ENCODE results near the gene CDK10. TPM values are rescaled to one million over a fixed set of nuclear protein-coding genes. Genes with fewer than 3 reads are reported as not detected.

CDK10 gene
- total RNA-seq, 3 donors from 2014 or later (not counting 1 experiment from before 2014, with no cell fraction given): 102 to 123 (median 114) TPM

GRCh38 chr16:89720551-89720812 lies 34.0 kb downstream of the CDK10 start:
- ATAC-seq (no peak), DNase-seq (peak in 1 of 2 donors; percentile 44)
- Histone ChIP-seq H3K4me3 (ENCODE audit: low read length) (peak overlapping the region; percentile 28), H3K27me3 (ENCODE audit: control insufficient read depth, insufficient read depth, low read length) (no peaks in the 10 kb centered on the region), H3K36me3 (ENCODE audit: control insufficient read depth, insufficient read depth, low read length) (peaks cover 27% of the 10 kb centered on the region), H3K27ac (ENCODE audit: low read length) (no peak overlapping the region), H3K9me3 (ENCODE audit: control insufficient read depth, insufficient read depth, low read length) (no peaks in the 10 kb centered on the region), H3K4me1 (ENCODE audit: control insufficient read depth, insufficient read depth, low read length) (peaks cover 49% of the 10 kb centered on the region)
- Mint-ChIP-seq H3K27me3 (ENCODE audit: low read depth in 2 of 2) (no peaks in the 10 kb centered on the region), H3K36me3 (no peaks in the 10 kb centered on the region), H3K4me3 (peak overlapping the region; percentile 77), H3K4me1 (peaks cover 20 to 40% of the 10 kb centered on the region in 2 donors), H3K9me3 (no peaks in the 10 kb centered on the region), H3K27ac (peak overlapping the region; percentile 59 to 63)
- TF ChIP-seq CTCF (IDR thresholded peaks at IDR 0.05): no peak
- under 1% methylated on average over 29 of the region's 29 CpGs for WGBS (ENCODE audit: insufficient coverage)
- intact Hi-C loops (cut with micrococcal nuclease): loop anchor here (5.0 kb wide), 1 partner anchor 142 kb away; no protein-coding TSS in a partner anchor

- Histone ChIP-seq H3K9me3 (ENCODE audit: control insufficient read depth, insufficient read depth, low read length) (no peaks in the 10 kb centered on the region), H3K27ac (ENCODE audit: low read length) (peak within 1 kb of the TSS; percentile 92), H3K36me3 (ENCODE audit: control insufficient read depth, insufficient read depth, low read length) (peaks cover 31% of the 10 kb centered on the region), H3K27me3 (ENCODE audit: control insufficient read depth, insufficient read depth, low read length) (no peaks in the 10 kb centered on the region), H3K4me3 (ENCODE audit: low read length) (peak within 1 kb of the TSS; percentile 98), H3K4me1 (ENCODE audit: control insufficient read depth, insufficient read depth, low read length) (peaks cover 53% of the 10 kb centered on the region)
- H3K27me3 Mint-ChIP-seq (ENCODE audit: low read depth in 2 of 2): no peaks in the 10 kb centered on the region
- H3K9me3 Mint-ChIP-seq: no peaks in the 10 kb centered on the region
- ATAC-seq: peak; percentile 54 to 73 (median 56)
- H3K36me3 Mint-ChIP-seq: no peaks in the 10 kb centered on the region
- peak within 1 kb of the TSS; percentile 98 for H3K4me3 Mint-ChIP-seq
- no peak for TF ChIP-seq CTCF (IDR thresholded peaks at IDR 0.05)
- under 1% methylated on average over 103 of the region's 103 CpGs for WGBS (ENCODE audit: insufficient coverage)
- peak within 1 kb of the TSS; percentile 94 to 97 for H3K27ac Mint-ChIP-seq
- peaks cover 20 to 40% of the 10 kb centered on the region in 2 donors for H3K4me1 Mint-ChIP-seq
- DNase-seq: peak; percentile 79 to 92
- intact Hi-C loops (cut with micrococcal nuclease): loop anchor here (1.0 to 5.0 kb wide), 2 partner anchors 44 to 141 kb away; no protein-coding TSS in a partner anchor
Measured at GRCh38 chr16:89720813-89721545, 34.5 kb downstream of the CDK10 start, which contains the start of the genes VPS9D1 and ZNF276. Gene VPS9D1, minus strand, starts transcription at chr16:89720898. Its CDS starts 37 bp downstream, at chr16:89720861. Gene ZNF276, plus strand, starts transcription at chr16:89721537. Its CDS starts 104 bp downstream, at chr16:89721641.

DNA sequence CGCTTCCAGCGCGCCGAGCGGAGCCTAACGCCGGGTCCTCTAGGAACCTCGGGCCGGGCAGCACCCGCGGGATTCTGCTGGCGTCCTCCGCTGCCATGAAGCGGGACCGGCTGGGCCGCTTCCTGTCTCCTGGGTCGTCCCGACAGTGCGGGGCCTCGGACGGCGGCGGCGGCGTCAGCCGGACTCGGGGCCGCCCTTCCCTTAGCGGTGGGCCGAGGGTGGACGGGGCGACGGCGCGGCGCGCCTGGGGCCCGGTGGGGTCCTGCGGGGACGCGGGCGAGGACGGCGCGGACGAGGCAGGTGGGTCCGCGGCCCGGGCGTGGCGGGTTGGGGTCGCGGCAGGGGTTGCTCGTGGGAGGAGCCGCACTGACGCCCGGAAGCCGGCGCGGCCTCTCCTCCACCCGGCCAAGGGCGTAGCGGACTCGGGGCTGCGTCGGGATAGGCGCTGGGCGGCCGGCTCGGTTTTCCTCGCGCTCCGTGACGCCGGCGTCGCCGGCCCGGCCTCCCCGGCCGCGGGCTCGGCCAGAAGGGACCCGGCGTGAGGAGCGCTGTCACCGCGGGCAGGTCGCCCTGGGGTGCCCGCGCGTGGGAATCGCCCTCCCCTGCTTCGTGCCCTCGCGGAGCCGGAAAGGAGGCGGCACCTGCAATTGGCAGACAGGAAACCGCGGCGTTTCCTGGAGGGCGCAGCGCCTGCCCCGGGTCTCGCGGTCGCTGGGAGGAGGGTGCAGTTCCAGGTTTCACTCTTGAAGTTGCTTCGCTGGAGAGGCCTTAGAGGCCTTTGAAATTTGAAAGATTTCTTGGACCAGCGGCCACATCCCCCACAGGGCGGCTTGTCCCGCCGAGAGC lies 35.3 kb downstream of the CDK10 start:
- Mint-ChIP-seq H3K27ac (peak overlapping the region; percentile 94 to 97), H3K27me3 (ENCODE audit: low read depth in 2 of 2) (no peaks in the 10 kb centered on the region), H3K4me1 (peaks cover 21 to 41% of the 10 kb centered on the region in 2 donors), H3K36me3 (no peaks in the 10 kb centered on the region), H3K4me3 (peak overlapping the region; percentile 98), H3K9me3 (no peaks in the 10 kb centered on the region)
- intact Hi-C loops (cut with micrococcal nuclease): loop anchor here (1.0 to 5.0 kb wide), 4 partner anchors 16 to 141 kb away; no protein-coding TSS in a partner anchor
- Histone ChIP-seq H3K4me3 (ENCODE audit: low read length) (peak overlapping the region; percentile 98), H3K9me3 (ENCODE audit: control insufficient read depth, insufficient read depth, low read length) (no peaks in the 10 kb centered on the region), H3K27me3 (ENCODE audit: control insufficient read depth, insufficient read depth, low read length) (no peaks in the 10 kb centered on the region), H3K36me3 (ENCODE audit: control insufficient read depth, insufficient read depth, low read length) (peaks cover 38% of the 10 kb centered on the region), H3K27ac (ENCODE audit: low read length) (peak overlapping the region; percentile 92), H3K4me1 (ENCODE audit: control insufficient read depth, insufficient read depth, low read length) (peaks cover 61% of the 10 kb centered on the region)
- TF ChIP-seq CTCF (IDR thresholded peaks at IDR 0.05): no peak
- DNase-seq (peak; percentile 77 to 95), ATAC-seq (peak; percentile 19 to 58 (median 46))
- WGBS (ENCODE audit: insufficient coverage): under 1% methylated on average over 112 of the region's 112 CpGs

Measured in natural killer cell (primary cell).